ENCODE data around the gene IFNAR2.

DNA sequence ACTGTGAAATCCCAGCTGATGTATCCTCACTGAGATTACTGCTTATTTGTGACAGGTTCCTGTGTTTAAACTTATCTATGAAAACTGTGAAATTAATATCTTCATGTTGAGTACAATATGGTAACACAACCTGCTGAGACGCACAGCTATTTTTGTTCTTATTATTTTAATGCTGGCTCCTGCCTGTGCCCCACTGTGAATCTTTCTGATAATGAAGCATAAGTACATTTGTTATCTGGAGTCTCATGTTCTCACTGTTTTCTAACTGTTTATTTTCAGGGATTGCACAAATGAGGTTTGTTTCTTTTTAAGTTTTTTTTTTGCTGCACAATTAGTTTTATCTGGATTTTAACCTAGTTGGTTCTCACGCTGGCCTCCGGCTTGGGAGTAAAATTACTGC lies 39.9 kb upstream of the IFNAR2 start:
- TF ChIP-seq EP300 (IDR thresholded peaks at IDR 0.05) (no peak), CTCF (IDR thresholded peaks at IDR 0.05) (no peak)
